Endothelial cell of hepatic sinusoid (primary cell): ENCODE measurements around the gene IQSEC3.
"Not testable (repeated sequence)": the region's sequence is repeated elsewhere in the genome, so short reads cannot be mapped to it uniquely, and the experiment has no call there.

Source experiments
- in situ Hi-C: cut with HindIII; loops from 2 replicates; pipeline ENCODE4 v1.10.0; 2017; ENCODE audit warnings: low sequenced_read_pairs

Gene IQSEC3

GRCh38 chr12:66428-66781 is at the start of gene IQSEC3:
Gene IQSEC3 (plus strand): TSS chr12:66767. CDS start chr12:66883, 116 bp downstream.
- in situ Hi-C loops = not testable (repeated sequence)

GRCh38 chr12:17370-18340 is 48.9 kb upstream of the IQSEC3 start:
- in situ Hi-C loops = not testable (repeated sequence)

- in situ Hi-C loops = not testable (repeated sequence)
Observed at GRCh38 chr12:18821-19567, 47.6 kb upstream of the IQSEC3 start.

GRCh38 chr12:19906-20305 is 46.7 kb upstream of the IQSEC3 start:
- in situ Hi-C loops = not testable (repeated sequence)

GRCh38 chr12:20757-21156 is 45.8 kb upstream of the IQSEC3 start:
- in situ Hi-C loops = no loop called here

- in situ Hi-C loops = no loop called here
Observed at GRCh38 chr12:21301-22189, 45.0 kb upstream of the IQSEC3 start.

- in situ Hi-C loops = no loop called here
Observed at GRCh38 chr12:22190-22529, 44.4 kb upstream of the IQSEC3 start.

GRCh38 chr12:22530-23201 is 43.9 kb upstream of the IQSEC3 start:
- in situ Hi-C loops = no loop called here

GRCh38 chr12:27904-28303 is 38.7 kb upstream of the IQSEC3 start:
- in situ Hi-C loops = not testable (repeated sequence)

GRCh38 chr12:38775-39174 is 27.8 kb upstream of the IQSEC3 start:
- in situ Hi-C loops = not testable (repeated sequence)

- in situ Hi-C loops = not testable (repeated sequence)
Observed at GRCh38 chr12:39555-40265, 26.9 kb upstream of the IQSEC3 start.

GRCh38 chr12:44352-44751 is 22.2 kb upstream of the IQSEC3 start:
- in situ Hi-C loops = not testable (repeated sequence)

- in situ Hi-C loops = not testable (repeated sequence)
Observed at GRCh38 chr12:45235-45990, 21.2 kb upstream of the IQSEC3 start.

GRCh38 chr12:45991-46358 is 20.6 kb upstream of the IQSEC3 start:
- in situ Hi-C loops = not testable (repeated sequence)

GRCh38 chr12:46542-46941 is 20.0 kb upstream of the IQSEC3 start:
- in situ Hi-C loops = not testable (repeated sequence)

- in situ Hi-C loops = not testable (repeated sequence)
Observed at GRCh38 chr12:47699-48226, 18.8 kb upstream of the IQSEC3 start.

GRCh38 chr12:49149-49548 is 17.4 kb upstream of the IQSEC3 start:
- in situ Hi-C loops = not testable (repeated sequence)

GRCh38 chr12:51087-51486 is 15.5 kb upstream of the IQSEC3 start:
- in situ Hi-C loops = not testable (repeated sequence)

- in situ Hi-C loops = not testable (repeated sequence)
Observed at GRCh38 chr12:51962-52361, 14.6 kb upstream of the IQSEC3 start.
